K562 (cell line): Measurements from ENCODE around the gene CIAO2A. TPM values are rescaled to one million over a fixed set of nuclear protein-coding genes. Genes with fewer than 3 reads are reported as not detected.
"Not testable (repeated sequence)": the region's sequence is repeated elsewhere in the genome, so short reads cannot be mapped to it uniquely, and the experiment has no call there.

Experiments used
- ATAC-seq: fragments of 200-7000 bp; cut with Tn5 transposase; 3 replicates; pipeline ENCODE4 v1.9.1; 2020; ENCODE audit warnings: moderate library complexity
- BruUV-seq: library from RNA; stranded (reverse); fragments of 400-500 nt; replicated peaks from 2 replicates; lab custom pipeline; 2021; lab: Mats Ljungman, UMichigan
- CTCF ChIA-PET: fragments of 300-600 bp; formaldehyde crosslinking; extraction: SDS; loops from one replicate; lab custom pipeline; 2021; ENCODE audit warnings: low intra/inter-chr PET ratio; lab: Yijun Ruan, JAX
- POLR2A ChIA-PET: fragments of 300-600, 350-650 bp; sonication (Branson Sonifier 250); formaldehyde crosslinking; extraction: SDS; loops from one replicate; lab custom pipeline; 2021; ENCODE audit warnings: antibody characterized with exemption, inconsistent platforms; lab: Yijun Ruan, JAX
- DNase-seq, 4 experiments: peaks; one replicate each; pipeline versions ENCODE4 v3.0.0 to v3.0.0-alpha.2; 2011 to 2018; ENCODE audit warnings: low spot score in 3 of 4, mixed read lengths in 3 of 4; ENCODE audit errors: extremely low read depth in 1 of 4
- FAIRE-seq: peaks from 2 replicates; lab custom pipeline; 2011; peaks lifted over from hg19 to GRCh38; lab: Jason Lieb, UNC
- H2AFZ ChIP-seq: 2 replicates; pipeline ENCODE4 v1.6.0; 2011; ENCODE audit warnings: low read depth, low read length, control low read depth, inconsistent platforms
- H3K27ac ChIP-seq: fragments of 200-600 bp; 3 replicates; pipeline ENCODE4 v1.8.0; 2011; ENCODE audit warnings: low read depth, mild to moderate bottlenecking, control low read depth, inconsistent platforms, low read length, moderate library complexity, mixed read lengths; ENCODE audit errors: extremely low read depth
- H3K27me3 ChIP-seq, 2 experiments: fragments of 300-600 bp in 1 of 2; 2 replicates in 1 of 2; 3 replicates in 1 of 2; pipeline versions ENCODE4 v1.6.0 to v1.8.0; 2011; ENCODE audit warnings: inconsistent platforms in 2 of 2, low read length in 2 of 2, mild to moderate bottlenecking in 1 of 2, mixed read lengths in 1 of 2, moderate library complexity in 1 of 2; ENCODE audit not compliant: control insufficient read depth in 2 of 2, insufficient read depth in 2 of 2
- H3K36me3 ChIP-seq: fragments of 300-600 bp; 3 replicates; pipeline ENCODE4 v1.8.0; 2011; ENCODE audit warnings: mild to moderate bottlenecking, low read length, inconsistent platforms; ENCODE audit not compliant: control insufficient read depth, insufficient read depth
- H3K4me1 ChIP-seq, 2 experiments: fragments of 200-600 bp in 1 of 2; replicated peaks in 1 of 2; 2 replicates in 1 of 2; 3 replicates in 1 of 2; pipeline versions ENCODE4 v1.5.1 to v1.8.0; 2011; ENCODE audit warnings: inconsistent platforms in 2 of 2, low read length in 2 of 2, mild to moderate bottlenecking in 1 of 2, mixed read lengths in 1 of 2, moderate library complexity in 1 of 2; ENCODE audit not compliant: control insufficient read depth in 2 of 2, insufficient read depth in 2 of 2
- H3K4me2 ChIP-seq: 2 replicates; pipeline ENCODE4 v1.6.1; 2011; ENCODE audit warnings: low read length, control low read depth, inconsistent platforms, mixed read lengths; ENCODE audit not compliant: insufficient read depth
- H3K4me3 ChIP-seq: fragments of 200-600 bp; sonication (generic), shearing (Covaris generic); 2 replicates; pipeline ENCODE4 v1.5.1; 2016; ENCODE audit warnings: control low read depth, inconsistent platforms
- H3K79me2 ChIP-seq: fragments of 200-600 bp; 3 replicates; pipeline ENCODE4 v1.8.0; 2011; ENCODE audit warnings: low read length, inconsistent platforms; ENCODE audit not compliant: control insufficient read depth, insufficient read depth
- H3K9ac ChIP-seq, 2 experiments: 2 replicates each; pipeline versions ENCODE4 v1.6.0 to v1.6.1; 2011; ENCODE audit warnings: low read depth in 2 of 2, low read length in 2 of 2, control low read depth in 1 of 2, inconsistent platforms in 1 of 2, mild to moderate bottlenecking in 1 of 2, mixed read lengths in 1 of 2; ENCODE audit not compliant: insufficient read depth in 1 of 2
- H3K9me1 ChIP-seq: one replicate; pipeline ENCODE4 v1.6.0; 2011; ENCODE audit warnings: inconsistent platforms, mild to moderate bottlenecking, low read length, moderate library complexity; ENCODE audit not compliant: control insufficient read depth, insufficient read depth
- H3K9me3 ChIP-seq: replicated peaks from 2 replicates; pipeline ENCODE4 v1.5.1; 2011; ENCODE audit warnings: low read depth, low read length, inconsistent platforms; ENCODE audit not compliant: control insufficient read depth, insufficient read depth
- H4K20me1 ChIP-seq: replicated peaks from 2 replicates; pipeline ENCODE4 v1.6.1; 2011; ENCODE audit warnings: low read length, inconsistent platforms, mixed read lengths; ENCODE audit not compliant: control insufficient read depth, insufficient read depth
- ARID1B ChIP-seq: fragments of 450-650 bp; IDR thresholded peaks from 2 replicates; pipeline ENCODE4 v1.6.1; 2016; ENCODE audit warnings: antibody characterized with exemption, mild to moderate bottlenecking, inconsistent platforms
- BRCA1 ChIP-seq, 2 experiments: fragments of 450-650 bp in 1 of 2; sonication (generic) in 1 of 2; formaldehyde crosslinking in 1 of 2; IDR thresholded peaks; 2 replicates each; pipeline versions ENCODE4 v1.5.0 to v1.6.1; 2017 to 2020; ENCODE audit warnings: mild to moderate bottlenecking in 1 of 2, missing genetic modification reagents in 1 of 2
- JUNB ChIP-seq: fragments of 450-650 bp; formaldehyde crosslinking; conservative IDR thresholded peaks from 2 replicates; pipeline ENCODE4 v1.4.0; 2020; ENCODE audit warnings: mild to moderate bottlenecking
- NFE2 ChIP-seq: IDR thresholded peaks from 2 replicates; pipeline ENCODE4 v1.6.1; 2014; ENCODE audit warnings: antibody characterized with exemption, low read depth
- PBX2 ChIP-seq, 2 experiments: IDR thresholded peaks in 1 of 2; conservative IDR thresholded peaks in 1 of 2; 2 replicates each; pipeline ENCODE4 v1.6.1; 2016; ENCODE audit warnings: low read depth in 2 of 2, mild to moderate bottlenecking in 1 of 2, missing compliant biosample characterization in 1 of 2, missing genetic modification characterization in 1 of 2, moderate library complexity in 1 of 2
- SMC3 ChIP-seq: conservative IDR thresholded peaks from 2 replicates; pipeline ENCODE4 v1.6.1; 2011; ENCODE audit warnings: low read depth, low read length, improper control_type of control experiment; ENCODE audit not compliant: insufficient read depth
- TBP ChIP-seq: optimal IDR thresholded peaks from 2 replicates; pipeline ENCODE3; 2011; ENCODE audit warnings: low read depth, low read length, improper control_type of control experiment
- ZNF282 ChIP-seq: sonication (generic); formaldehyde crosslinking; IDR thresholded peaks from 2 replicates; pipeline ENCODE4 v1.8.1; 2023; ENCODE audit warnings: missing genetic modification reagents
- ZNF507 ChIP-seq: conservative IDR thresholded peaks from 2 replicates; pipeline ENCODE4 v1.6.1; 2017; ENCODE audit warnings: missing genetic modification characterization, missing compliant biosample characterization
- ZNF609 ChIP-seq: sonication (generic); formaldehyde crosslinking; IDR thresholded peaks from 2 replicates; pipeline ENCODE4 v1.8.1; 2023; ENCODE audit warnings: missing genetic modification reagents, mild to moderate bottlenecking, borderline replicate concordance
- WGBS: fragments of 100-300 bp; shearing (Covaris generic); methylation state at CpG from one replicate; pipeline ENCODE4 v1.1.6; 2016; ENCODE audit warnings: low coverage, mixed read lengths; ENCODE audit not compliant: insufficient coverage; ENCODE audit errors: missing lambda C conversion rate; 5-methylcytosine and 5-hydroxymethylcytosine counted together
- in situ Hi-C: fragments of 300-500 bp; cut with MboI; formaldehyde crosslinking; loops from 4 replicates; pipeline ENCODE4 v1.15.0; 2018; ENCODE audit warnings: inconsistent platforms, mixed read lengths
- intact Hi-C: fragments of 100-400 bp; cut with micrococcal nuclease; formaldehyde crosslinking; loops from 2 replicates; pipeline ENCODE4 v1.14.2; 2022
- polyA plus RNA-seq, 8 experiments: library from polyadenylated mRNA; depleted of rRNA in 4 of 8; stranded (reverse) in 5 of 8; unstranded in 3 of 8; fragments of >200 nt; fragmentation: Nextera tagmentation in 2 of 8; fragmentation: Illumina TruSeq in 1 of 8; extraction: Ambion mirVana in 2 of 8; extraction: Trizol in 1 of 8; gene quantifications; 2 replicates each; pipeline versions ENCODE4 v1.2.1 to v1.2.3, GENCODE V29; 2011 to 2014; ENCODE audit warnings: inconsistent platforms in 1 of 8, missing spikeins in 1 of 8
- total RNA-seq, 7 experiments: library from RNA; depleted of rRNA in 6 of 7; stranded (reverse); fragments of >200 nt in 6 of 7; fragmentation: Illumina TruSeq in 2 of 7; extraction: Trizol in 2 of 7; gene quantifications; 2 replicates each; pipeline versions ENCODE4 v1.2.1 to v1.2.3, GENCODE V29; 2011 to 2021; ENCODE audit warnings: low replicate concordance in 1 of 7
- TF ChIP-seq, protein P1 (sequence below), 3 experiments: fragments of 200-800 bp in 1 of 3; sonication (Bioruptor generic) in 1 of 3; sonication (generic) in 1 of 3; formaldehyde crosslinking in 1 of 3; IDR thresholded peaks; 2 replicates each; pipeline versions ENCODE4 v1.6.1 to v1.8.0; 2016 to 2022; ENCODE audit warnings: mild to moderate bottlenecking in 2 of 3, missing compliant biosample characterization in 2 of 3, missing genetic modification characterization in 2 of 3, missing genetic modification reagents in 1 of 3

The CIAO2A gene
- total and polyA plus RNA-seq, 9 of the 15 experiments (the other 6 are each of a cell fraction or from before 2014, with no cell fraction given): 161 to 429 (median 313) TPM

- TF ChIP-seq PBX2 (CRISPR knock-in tag; IDR thresholded peaks at IDR 0.05; ENCODE audit: low read depth) (no peak), PBX2 (tag; conservative IDR thresholded peaks at IDR 0.05; ENCODE audit: low read depth) (no peak), ZNF609 (no peak), SMC3 (no peak), ARID1B (no peak), ZNF282 (CRISPR knock-in tag) (no peak), JUNB (CRISPR knock-in tag) (no peak), TBP (no peak), BRCA1 (IDR thresholded peaks at IDR 0.05) (no peak), BRCA1 (CRISPR knock-in tag; IDR thresholded peaks at IDR 0.05) (no peak), NFE2 (no peak), ZNF507 (tag) (no peak)
- TF ChIP-seq, protein P1, sequence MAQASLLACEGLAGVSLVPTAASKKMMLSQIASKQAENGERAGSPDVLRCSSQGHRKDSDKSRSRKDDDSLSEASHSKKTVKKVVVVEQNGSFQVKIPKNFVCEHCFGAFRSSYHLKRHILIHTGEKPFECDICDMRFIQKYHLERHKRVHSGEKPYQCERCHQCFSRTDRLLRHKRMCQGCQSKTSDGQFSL (CRISPR knock-in tag; IDR thresholded peaks at IDR 0.05): no peak
- TF ChIP-seq, protein P1 (tag; IDR thresholded peaks at IDR 0.05): no peak
These were observed 28.0 kb upstream of the CIAO2A start (continued) for GRCh38 chr15:64121614-64122013.

DNA sequence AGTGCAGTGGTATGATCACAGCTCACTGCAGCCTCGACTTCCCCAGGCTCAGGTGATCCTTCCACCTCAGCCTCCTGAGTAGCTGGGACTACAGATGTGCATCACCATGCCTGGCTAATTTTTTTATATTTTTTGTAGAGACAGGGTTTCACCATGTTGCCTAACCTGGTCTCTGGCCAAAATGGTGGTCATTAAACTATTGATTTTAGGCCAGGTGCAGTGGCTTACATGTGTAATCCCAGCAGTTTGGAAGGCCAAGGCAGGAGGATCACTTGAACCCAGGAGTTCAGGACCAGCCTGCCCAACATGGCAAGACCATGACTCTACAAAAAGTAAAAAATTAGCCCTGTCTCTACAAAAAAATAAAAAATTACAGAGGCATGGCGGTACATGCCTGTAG is 26.7 kb upstream of the CIAO2A start:
- BruUV-seq, H3K27me3 ChIP-seq, H3K4me1 ChIP-seq, ATAC-seq, H4K20me1 ChIP-seq, H3K9ac ChIP-seq, DNase-seq, H3K9me1 ChIP-seq, intact Hi-C loops, H2AFZ ChIP-seq, H3K4me2 ChIP-seq, H3K4me3 ChIP-seq, FAIRE-seq, CTCF ChIA-PET, H3K27ac ChIP-seq, in situ Hi-C loops, H3K9me3 ChIP-seq, H3K79me2 ChIP-seq: not testable (repeated sequence)
- POLR2A ChIA-PET: interaction anchor here (0.5 to 1.0 kb wide), 2 partner anchors 10 to 14 kb away, joined by 3 to 4 read pairs; no protein-coding TSS in a partner anchor
- H3K36me3 ChIP-seq: peaks cover 84% of the 10 kb centered on the region
- WGBS: 94% methylated on average over 2 of the region's 2 CpGs
